OCI-LY3 (cell line): ENCODE data around the gene BCLAF1.

Source experiments
- H2AFZ ChIP-seq: fragments of 200-600, 300-600 bp; shearing (Covaris generic); 2 replicates; pipeline ENCODE4 v1.6.0; 2014; ENCODE audit warnings: antibody characterized with exemption, low read depth, low read length
- H3K27ac ChIP-seq: fragments of 200-600, 300-600 bp; sonication (generic); 2 replicates; pipeline ENCODE4 v1.5.1; 2014; ENCODE audit warnings: mild to moderate bottlenecking, low read length, moderate library complexity, mixed read lengths
- H3K27me3 ChIP-seq: fragments of 200-600, 300-600 bp; sonication (generic); 2 replicates; pipeline ENCODE4 v1.6.1; 2014; ENCODE audit warnings: low read depth, low read length, mixed read lengths
- H3K36me3 ChIP-seq: fragments of 200-600, 300-600 bp; sonication (generic); replicated peaks from 2 replicates; pipeline ENCODE3; 2014; ENCODE audit warnings: low read depth, low read length, mixed read lengths
- H3K4me1 ChIP-seq: fragments of 300-600, 200-600 bp; sonication (generic); 2 replicates; pipeline ENCODE4 v1.6.1; 2014; ENCODE audit warnings: low read length, mixed read lengths
- H3K4me2 ChIP-seq: fragments of 200-600, 300-600 bp; sonication (generic); 2 replicates; pipeline ENCODE4 v1.6.1; 2014; ENCODE audit warnings: low read length, mixed read lengths
- H3K4me3 ChIP-seq: fragments of 300-600, 200-600 bp; sonication (generic); 2 replicates; pipeline ENCODE4 v1.5.1; 2014; ENCODE audit warnings: antibody characterized with exemption, mild to moderate bottlenecking, low read length, moderate library complexity
- H3K79me2 ChIP-seq: fragments of 300-600, 200-600 bp; shearing (Covaris generic); 2 replicates; pipeline ENCODE4 v1.6.1; 2014; ENCODE audit warnings: mild to moderate bottlenecking, low read length, mixed read lengths
- H3K9ac ChIP-seq: fragments of 300-600, 200-600 bp; shearing (Covaris generic); 2 replicates; pipeline ENCODE4 v1.6.0; 2014; ENCODE audit warnings: mild to moderate bottlenecking, low read length, moderate library complexity
- H3K9me3 ChIP-seq: fragments of 200-600, 300-600 bp; shearing (Covaris generic); 2 replicates; pipeline ENCODE4 v1.6.1; 2014; ENCODE audit warnings: low read length, mixed read lengths; ENCODE audit not compliant: insufficient read depth
- H4K20me1 ChIP-seq: fragments of 200-600, 300-600 bp; sonication (generic); 2 replicates; pipeline ENCODE4 v1.6.1; 2016; ENCODE audit warnings: low read length, mixed read lengths; ENCODE audit not compliant: insufficient read depth
- EZH2phosphoT487 ChIP-seq: fragments of 200-600 bp; shearing (Covaris generic); IDR thresholded peaks from 2 replicates; pipeline ENCODE4 v1.6.1; 2018; ENCODE audit warnings: antibody characterized with exemption, mixed run types, low read depth
- TF ChIP-seq, protein P1 (sequence below): fragments of 200-600, 300-600 bp; sonication (generic); IDR thresholded peaks from 2 replicates; pipeline ENCODE4 v1.5.1; 2014; ENCODE audit warnings: antibody characterized with exemption, low read length, low read depth

The BCLAF1 gene

DNA sequence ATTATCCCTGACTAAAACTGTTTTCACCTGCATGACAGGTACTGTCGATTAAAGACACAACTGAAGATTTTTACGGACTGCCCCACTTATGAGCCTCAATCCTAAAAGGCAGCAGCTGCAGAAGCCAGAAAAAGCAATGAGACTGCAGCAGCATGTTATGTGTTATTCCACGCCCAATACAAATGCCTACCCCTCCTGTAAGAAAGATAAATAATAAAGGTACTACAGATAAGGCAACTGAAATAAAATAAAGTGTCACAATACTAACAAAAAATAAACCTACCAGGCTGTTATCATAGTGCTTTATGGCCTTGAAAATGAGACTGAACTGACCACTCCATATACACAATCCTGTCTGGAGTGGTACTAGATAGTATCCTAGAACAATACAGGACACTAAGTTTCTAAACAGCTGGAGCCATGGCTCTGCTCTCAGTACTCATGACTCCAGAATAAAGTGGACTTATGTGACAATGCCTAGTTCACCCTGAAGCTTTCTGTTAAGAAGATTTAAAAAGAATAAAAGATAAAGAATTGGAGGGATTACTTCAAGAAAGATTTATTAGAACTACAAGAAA, 9.5 kb downstream of the BCLAF1 start:
- peaks cover 29% of the 10 kb centered on the region for H3K36me3 ChIP-seq
- H2AFZ ChIP-seq = no peak overlapping the region
- H3K27ac ChIP-seq = no peak overlapping the region
- no peak overlapping the region for H3K4me3 ChIP-seq
- H3K4me1 ChIP-seq = peaks cover 30% of the 10 kb centered on the region
- peaks cover 90% of the 10 kb centered on the region for H3K79me2 ChIP-seq
- no peak overlapping the region for H3K9ac ChIP-seq
- no peak overlapping the region for H3K4me2 ChIP-seq
- TF ChIP-seq, protein P1, sequence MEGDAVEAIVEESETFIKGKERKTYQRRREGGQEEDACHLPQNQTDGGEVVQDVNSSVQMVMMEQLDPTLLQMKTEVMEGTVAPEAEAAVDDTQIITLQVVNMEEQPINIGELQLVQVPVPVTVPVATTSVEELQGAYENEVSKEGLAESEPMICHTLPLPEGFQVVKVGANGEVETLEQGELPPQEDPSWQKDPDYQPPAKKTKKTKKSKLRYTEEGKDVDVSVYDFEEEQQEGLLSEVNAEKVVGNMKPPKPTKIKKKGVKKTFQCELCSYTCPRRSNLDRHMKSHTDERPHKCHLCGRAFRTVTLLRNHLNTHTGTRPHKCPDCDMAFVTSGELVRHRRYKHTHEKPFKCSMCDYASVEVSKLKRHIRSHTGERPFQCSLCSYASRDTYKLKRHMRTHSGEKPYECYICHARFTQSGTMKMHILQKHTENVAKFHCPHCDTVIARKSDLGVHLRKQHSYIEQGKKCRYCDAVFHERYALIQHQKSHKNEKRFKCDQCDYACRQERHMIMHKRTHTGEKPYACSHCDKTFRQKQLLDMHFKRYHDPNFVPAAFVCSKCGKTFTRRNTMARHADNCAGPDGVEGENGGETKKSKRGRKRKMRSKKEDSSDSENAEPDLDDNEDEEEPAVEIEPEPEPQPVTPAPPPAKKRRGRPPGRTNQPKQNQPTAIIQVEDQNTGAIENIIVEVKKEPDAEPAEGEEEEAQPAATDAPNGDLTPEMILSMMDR = no peak
- no peak for TF ChIP-seq EZH2phosphoT487
- no peaks in the 10 kb centered on the region for H3K27me3 ChIP-seq
- peaks cover 61% of the 10 kb centered on the region for H4K20me1 ChIP-seq
- no peaks in the 10 kb centered on the region for H3K9me3 ChIP-seq

DNA sequence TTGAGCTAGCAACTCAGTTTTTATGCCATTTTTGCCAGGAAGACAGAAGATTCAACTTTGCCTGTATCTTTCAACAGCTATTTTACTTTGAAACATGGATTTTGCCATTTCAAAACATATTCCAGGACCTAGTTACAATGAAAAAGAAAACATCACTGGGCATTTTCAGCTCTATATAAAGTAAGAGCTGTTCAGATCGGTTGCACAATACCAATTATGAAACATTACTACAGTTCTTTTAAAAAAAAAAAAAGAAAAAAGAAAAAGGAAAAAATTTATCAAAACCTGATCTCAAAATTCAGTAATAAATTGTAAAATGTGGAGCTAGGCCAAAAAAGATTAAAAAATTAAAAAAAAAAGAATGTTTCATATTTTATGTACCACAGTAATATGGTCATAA, 15.6 kb downstream of the BCLAF1 start:
- TF ChIP-seq, protein P1 = no peak
- no peak for TF ChIP-seq EZH2phosphoT487
- Histone ChIP-seq H2AFZ (no peak overlapping the region), H3K4me1 (no peaks in the 10 kb centered on the region; the same call in 1 of the 2 replicates), H3K36me3 (peaks cover 54% of the 10 kb centered on the region), H3K9me3 (no peaks in the 10 kb centered on the region), H3K79me2 (peaks cover 71% of the 10 kb centered on the region), H3K27ac (no peak overlapping the region), H4K20me1 (peaks cover 9% of the 10 kb centered on the region), H3K4me3 (no peak overlapping the region), H3K27me3 (no peaks in the 10 kb centered on the region), H3K9ac (no peak overlapping the region), H3K4me2 (no peak overlapping the region)

DNA sequence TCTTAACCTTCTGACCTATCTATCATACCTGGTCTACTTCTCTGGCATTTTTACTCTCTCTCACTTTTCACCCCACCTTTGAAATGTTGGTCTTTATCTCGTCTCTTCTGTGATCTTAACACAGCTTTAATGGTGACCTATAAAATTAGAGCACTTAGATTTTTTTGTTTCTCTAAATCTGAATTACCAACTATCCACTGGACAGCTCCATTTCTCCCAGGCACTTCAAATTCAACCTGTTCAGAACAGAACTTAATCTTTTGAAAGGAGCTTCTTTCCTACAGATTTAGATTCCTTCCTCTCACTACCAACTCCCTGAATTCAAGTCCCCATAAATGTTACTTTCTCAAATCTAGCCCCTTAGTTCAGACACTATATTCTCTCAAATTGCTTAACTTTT, 24.5 kb downstream of the BCLAF1 start:
- no peaks in the 10 kb centered on the region for H3K27me3 ChIP-seq
- no peak overlapping the region for H3K4me2 ChIP-seq
- H3K4me3 ChIP-seq = no peak overlapping the region
- H4K20me1 ChIP-seq = peaks cover 24% of the 10 kb centered on the region
- no peak overlapping the region for H3K27ac ChIP-seq
- H3K79me2 ChIP-seq = peaks cover 75% of the 10 kb centered on the region
- TF ChIP-seq, protein P1 = no peak
- no peak for TF ChIP-seq EZH2phosphoT487
- no peaks in the 10 kb centered on the region for H3K4me1 ChIP-seq
- no peaks in the 10 kb centered on the region for H3K9me3 ChIP-seq
- no peak overlapping the region for H2AFZ ChIP-seq
- H3K9ac ChIP-seq = no peak overlapping the region
- H3K36me3 ChIP-seq = peaks cover 59% of the 10 kb centered on the region

DNA sequence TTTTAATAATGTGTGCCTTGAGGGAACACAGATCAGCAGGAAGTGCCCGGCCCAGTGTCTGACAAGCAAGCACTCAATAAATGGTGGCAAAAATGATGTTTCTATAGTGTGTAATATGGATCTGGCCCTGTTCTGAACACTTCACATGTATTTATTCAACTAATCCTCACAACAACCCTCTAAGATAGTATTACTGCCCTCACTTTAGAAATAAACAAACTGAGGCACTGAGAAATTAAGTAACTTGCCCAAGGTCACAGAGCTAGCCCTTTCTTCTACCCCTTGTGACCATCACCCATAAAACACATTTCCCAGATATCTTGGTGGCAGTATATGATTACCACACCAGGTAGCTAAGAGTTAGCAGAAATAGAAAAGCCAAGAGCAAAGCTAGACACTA, 26.7 kb downstream of the BCLAF1 start:
- Histone ChIP-seq H3K27me3 (no peaks in the 10 kb centered on the region), H3K36me3 (peaks cover 51% of the 10 kb centered on the region), H3K4me2 (no peak overlapping the region), H2AFZ (no peak overlapping the region), H3K9me3 (no peaks in the 10 kb centered on the region), H3K27ac (no peak overlapping the region), H3K4me1 (no peaks in the 10 kb centered on the region), H3K9ac (no peak overlapping the region), H3K79me2 (peaks cover 67% of the 10 kb centered on the region), H3K4me3 (no peak overlapping the region), H4K20me1 (peaks cover 22% of the 10 kb centered on the region)
- TF ChIP-seq, protein P1 = no peak
- TF ChIP-seq EZH2phosphoT487 = no peak
